Measurements from ENCODE around the gene BRF1.

BRF1 gene

GRCh38 chr14:105247715-105248367 lies 53.0 kb downstream of the BRF1 start:
- peak overlapping the region; percentile 87 for H3K23ac ChIP-seq (ENCODE audit: low read depth, low read length, poor library complexity)
- H3K4me1 ChIP-seq (ENCODE audit: control insufficient read depth in 2 of 2, insufficient read depth in 1 of 2, low read depth in 1 of 2, low read length in 2 of 2), result peaks cover 0 to 7% of the 10 kb centered on the region in 2 donors
- peaks cover 13 to 59% of the 10 kb centered on the region in 2 donors for H3K36me3 ChIP-seq (replicated peaks in 1 of 2; ENCODE audit: control insufficient read depth in 2 of 2, insufficient read depth in 2 of 2, low read length in 2 of 2)
- peaks cover 8% of the 10 kb centered on the region for H3K79me1 ChIP-seq (ENCODE audit: low read depth, low read length)
- H2BK15ac ChIP-seq (ENCODE audit: low read length), result peak overlapping the region; percentile 3
- peak overlapping the region; percentile 90 for H2AK5ac ChIP-seq (ENCODE audit: low read depth, low read length)
- peak overlapping the region; percentile 96 for H3K4me2 ChIP-seq (ENCODE audit: insufficient read depth, low read length, poor library complexity, severe bottlenecking)
- peak overlapping the region; percentile 52 for H2BK120ac ChIP-seq (ENCODE audit: low read depth, low read length)
- WGBS, 2 donors (ENCODE audit: extremely low coverage in 2 of 2, insufficient read length in 2 of 2, insufficient replicate concordance in 1 of 2), result no CpG with 5 or more reads among the region's 42 CpGs
- peak overlapping the region; percentile 74 for H2AFZ ChIP-seq (ENCODE audit: low read length)
- H3K4ac ChIP-seq (ENCODE audit: low read length), result peak overlapping the region; percentile 53
- DNase-seq (ENCODE audit: low spot score), result no peak
- no peak overlapping the region for H4K91ac ChIP-seq (ENCODE audit: low read depth, low read length, poor library complexity)
- H4K8ac ChIP-seq (ENCODE audit: low read depth, low read length), result peak overlapping the region; percentile 76
- H3K14ac ChIP-seq (ENCODE audit: low read length), result peak overlapping the region; percentile 100
- H2BK5ac ChIP-seq (ENCODE audit: low read length), result peak overlapping the region; percentile 77
- H3K9me3 ChIP-seq (replicated peaks in 1 of 2; ENCODE audit: control insufficient read depth in 2 of 2, insufficient read depth in 1 of 2, low read depth in 1 of 2, low read length in 2 of 2), result no peaks in the 10 kb centered on the region
- peak overlapping the region; percentile 99 for H3K18ac ChIP-seq (ENCODE audit: low read length)
- no peaks in the 10 kb centered on the region for H3K27me3 ChIP-seq (ENCODE audit: control insufficient read depth in 3 of 3, insufficient read depth in 3 of 3, low read depth in 1 of 3, low read length in 3 of 3)
- peak overlapping the region; percentile 34 to 82 for H3K4me3 ChIP-seq (ENCODE audit: low read length in 2 of 2)
- peak overlapping the region; percentile 92 for H3K9ac ChIP-seq (ENCODE audit: low read depth, low read length, poor library complexity)
- H3K27ac ChIP-seq (replicated peaks; ENCODE audit: low read length), result no peak overlapping the region
- peak overlapping the region; percentile 14 for H2BK12ac ChIP-seq (ENCODE audit: low read length)

- Histone ChIP-seq H3K4me3 (ENCODE audit: low read length in 2 of 2) (no peak overlapping the region), H3K4me1 (ENCODE audit: control insufficient read depth in 2 of 2, insufficient read depth in 1 of 2, low read depth in 1 of 2, low read length in 2 of 2) (peaks cover 0 to 7% of the 10 kb centered on the region in 2 donors), H3K4ac (ENCODE audit: low read length) (no peak overlapping the region), H3K27me3 (ENCODE audit: control insufficient read depth in 3 of 3, insufficient read depth in 3 of 3, low read depth in 1 of 3, low read length in 3 of 3) (no peaks in the 10 kb centered on the region), H2AK5ac (ENCODE audit: low read depth, low read length) (no peak overlapping the region), H4K8ac (ENCODE audit: low read depth, low read length) (no peak overlapping the region), H3K9me3 (replicated peaks in 1 of 2; ENCODE audit: control insufficient read depth in 2 of 2, insufficient read depth in 1 of 2, low read depth in 1 of 2, low read length in 2 of 2) (no peaks in the 10 kb centered on the region), H2BK5ac (ENCODE audit: low read length) (no peak overlapping the region), H3K27ac (replicated peaks; ENCODE audit: low read length) (no peak overlapping the region), H3K79me1 (ENCODE audit: low read depth, low read length) (peaks cover 8% of the 10 kb centered on the region), H2BK15ac (ENCODE audit: low read length) (no peak overlapping the region), H3K9ac (ENCODE audit: low read depth, low read length, poor library complexity) (peak overlapping the region; percentile 70), H3K14ac (ENCODE audit: low read length) (no peak overlapping the region), H3K23ac (ENCODE audit: low read depth, low read length, poor library complexity) (no peak overlapping the region), H2BK12ac (ENCODE audit: low read length) (no peak overlapping the region), H2AFZ (ENCODE audit: low read length) (no peak overlapping the region), H3K18ac (ENCODE audit: low read length) (no peak overlapping the region), H3K36me3 (replicated peaks in 1 of 2; ENCODE audit: control insufficient read depth in 2 of 2, insufficient read depth in 2 of 2, low read length in 2 of 2) (peaks cover 10 to 55% of the 10 kb centered on the region in 2 donors), H2BK120ac (ENCODE audit: low read depth, low read length) (no peak overlapping the region), H4K91ac (ENCODE audit: low read depth, low read length, poor library complexity) (no peak overlapping the region), H3K4me2 (ENCODE audit: insufficient read depth, low read length, poor library complexity, severe bottlenecking) (no peak overlapping the region)
- DNase-seq (ENCODE audit: low spot score), result no peak
- WGBS, 2 donors (ENCODE audit: extremely low coverage in 2 of 2, insufficient read length in 2 of 2, insufficient replicate concordance in 1 of 2), result no CpG with 5 or more reads among the region's 16 CpGs
These were observed 53.8 kb downstream of the BRF1 start for GRCh38 chr14:105247026-105247425.

GRCh38 chr14:105244334-105244733 lies 56.5 kb downstream of the BRF1 start:
- H2BK120ac ChIP-seq (ENCODE audit: low read depth, low read length), result no peak overlapping the region
- H3K4me1 ChIP-seq (ENCODE audit: control insufficient read depth in 2 of 2, insufficient read depth in 1 of 2, low read depth in 1 of 2, low read length in 2 of 2), result peaks cover 0 to 7% of the 10 kb centered on the region in 2 donors
- no peak overlapping the region for H3K4me2 ChIP-seq (ENCODE audit: insufficient read depth, low read length, poor library complexity, severe bottlenecking)
- no peaks in the 10 kb centered on the region for H3K27me3 ChIP-seq (ENCODE audit: control insufficient read depth in 3 of 3, insufficient read depth in 3 of 3, low read depth in 1 of 3, low read length in 3 of 3)
- no peak overlapping the region for H2BK5ac ChIP-seq (ENCODE audit: low read length)
- no peak overlapping the region for H3K18ac ChIP-seq (ENCODE audit: low read length)
- H3K14ac ChIP-seq (ENCODE audit: low read length), result no peak overlapping the region
- H4K8ac ChIP-seq (ENCODE audit: low read depth, low read length), result no peak overlapping the region
- H2AFZ ChIP-seq (ENCODE audit: low read length), result no peak overlapping the region
- H3K79me1 ChIP-seq (ENCODE audit: low read depth, low read length), result peaks cover 19% of the 10 kb centered on the region
- H3K23ac ChIP-seq (ENCODE audit: low read depth, low read length, poor library complexity), result no peak overlapping the region
- no peak for DNase-seq (ENCODE audit: low spot score)
- peaks cover 0 to 1% of the 10 kb centered on the region in 2 donors for H3K9me3 ChIP-seq (replicated peaks in 1 of 2; ENCODE audit: control insufficient read depth in 2 of 2, insufficient read depth in 1 of 2, low read depth in 1 of 2, low read length in 2 of 2)
- no peak overlapping the region for H3K4me3 ChIP-seq (ENCODE audit: low read length in 2 of 2)
- H2AK5ac ChIP-seq (ENCODE audit: low read depth, low read length), result no peak overlapping the region
- H3K36me3 ChIP-seq (replicated peaks in 1 of 2; ENCODE audit: control insufficient read depth in 2 of 2, insufficient read depth in 2 of 2, low read length in 2 of 2), result peaks cover 8 to 40% of the 10 kb centered on the region in 2 donors
- no CpG with 5 or more reads among the region's 10 CpGs for whole genome bisulfite sequencing, 2 donors (ENCODE audit: extremely low coverage in 2 of 2, insufficient read length in 2 of 2, insufficient replicate concordance in 1 of 2)
- H3K4ac ChIP-seq (ENCODE audit: low read length), result no peak overlapping the region
- no peak overlapping the region for H2BK12ac ChIP-seq (ENCODE audit: low read length)
- H3K27ac ChIP-seq (replicated peaks; ENCODE audit: low read length), result no peak overlapping the region
- no peak overlapping the region for H3K9ac ChIP-seq (ENCODE audit: low read depth, low read length, poor library complexity)
- no peak overlapping the region for H2BK15ac ChIP-seq (ENCODE audit: low read length)
- no peak overlapping the region for H4K91ac ChIP-seq (ENCODE audit: low read depth, low read length, poor library complexity)

- Histone ChIP-seq H2AK5ac (ENCODE audit: low read depth, low read length) (no peak overlapping the region), H2BK15ac (ENCODE audit: low read length) (no peak overlapping the region), H3K36me3 (replicated peaks in 1 of 2; ENCODE audit: control insufficient read depth in 2 of 2, insufficient read depth in 2 of 2, low read length in 2 of 2) (peaks cover 8 to 28% of the 10 kb centered on the region in 2 donors), H3K23ac (ENCODE audit: low read depth, low read length, poor library complexity) (peak overlapping the region; percentile 20), H3K14ac (ENCODE audit: low read length) (peak overlapping the region; percentile 71), H3K9me3 (replicated peaks in 1 of 2; ENCODE audit: control insufficient read depth in 2 of 2, insufficient read depth in 1 of 2, low read depth in 1 of 2, low read length in 2 of 2) (peaks cover 0 to 1% of the 10 kb centered on the region in 2 donors), H3K79me1 (ENCODE audit: low read depth, low read length) (peaks cover 14% of the 10 kb centered on the region), H3K18ac (ENCODE audit: low read length) (peak overlapping the region; percentile 17), H2BK12ac (ENCODE audit: low read length) (no peak overlapping the region), H3K4ac (ENCODE audit: low read length) (no peak overlapping the region), H3K27ac (replicated peaks; ENCODE audit: low read length) (no peak overlapping the region), H4K91ac (ENCODE audit: low read depth, low read length, poor library complexity) (peak overlapping the region; percentile 53), H3K4me3 (ENCODE audit: low read length in 2 of 2) (peak overlapping the region in 1 of 2 donors; percentile 53), H4K8ac (ENCODE audit: low read depth, low read length) (no peak overlapping the region), H3K4me1 (ENCODE audit: control insufficient read depth in 2 of 2, insufficient read depth in 1 of 2, low read depth in 1 of 2, low read length in 2 of 2) (no peaks in the 10 kb centered on the region), H2AFZ (ENCODE audit: low read length) (no peak overlapping the region), H2BK120ac (ENCODE audit: low read depth, low read length) (no peak overlapping the region), H3K4me2 (ENCODE audit: insufficient read depth, low read length, poor library complexity, severe bottlenecking) (no peak overlapping the region), H3K27me3 (ENCODE audit: control insufficient read depth in 3 of 3, insufficient read depth in 3 of 3, low read depth in 1 of 3, low read length in 3 of 3) (no peaks in the 10 kb centered on the region), H3K9ac (ENCODE audit: low read depth, low read length, poor library complexity) (no peak overlapping the region), H2BK5ac (ENCODE audit: low read length) (peak overlapping the region; percentile 87)
- no CpG with 5 or more reads among the region's 19 CpGs for whole genome bisulfite sequencing, 2 donors (ENCODE audit: extremely low coverage in 2 of 2, insufficient read length in 2 of 2, insufficient replicate concordance in 1 of 2)
- no peak for DNase-seq (ENCODE audit: low spot score)
These were observed 59.2 kb downstream of the BRF1 start for GRCh38 chr14:105241641-105242040.

Data from neuronal stem cell (in vitro differentiated cells).